GM19452 (cell line): ENCODE measurements around the gene ABHD17A.

Experiments used
- ATAC-seq: cut with Tn5 transposase; IDR thresholded peaks from one replicate; pipeline ENCODE4 v1.9.1; 2021; ENCODE audit not compliant: unreplicated experiment

Gene ABHD17A

DNA sequence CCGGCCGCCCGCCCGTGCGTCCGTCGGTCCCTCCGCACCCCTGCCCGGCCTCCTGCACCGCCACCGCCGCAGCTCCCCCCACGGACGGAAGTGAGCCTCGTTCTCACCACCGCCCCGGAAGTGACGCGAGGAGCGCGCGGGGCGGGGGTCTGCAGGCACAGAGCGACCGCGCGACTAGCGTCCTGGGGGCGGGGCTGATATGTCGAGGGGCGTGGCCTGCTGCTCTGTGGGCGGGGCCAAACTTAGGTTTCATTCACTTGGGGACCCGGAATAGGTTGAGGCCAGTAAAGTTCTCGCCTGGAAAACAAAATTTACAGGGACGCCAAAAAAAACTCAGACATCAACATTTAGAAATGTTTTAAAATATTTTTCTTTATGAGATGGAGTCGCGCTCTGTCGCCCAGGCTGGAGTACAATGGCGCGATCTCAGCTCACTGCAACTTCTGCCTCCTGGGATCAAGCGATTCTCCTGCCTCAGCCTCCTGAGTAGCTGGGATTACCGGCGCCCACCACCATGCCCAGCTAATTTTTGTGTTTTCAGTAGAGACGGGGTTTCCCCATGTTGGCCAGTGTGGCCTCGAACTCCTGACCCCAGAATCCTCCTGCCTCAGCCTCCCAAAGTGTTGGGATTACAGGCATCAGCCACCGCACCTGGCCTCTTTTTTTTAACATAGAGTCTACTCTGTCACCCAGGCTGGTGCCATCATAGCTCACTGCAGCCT is at the start of gene ABHD17A:
TSS of gene ABHD17A (minus strand) at position 99 of the 722 bp plus-strand sequence. CDS start 3,930 bp downstream, outside the sequence.
- peak; percentile 77 for ATAC-seq

DNA sequence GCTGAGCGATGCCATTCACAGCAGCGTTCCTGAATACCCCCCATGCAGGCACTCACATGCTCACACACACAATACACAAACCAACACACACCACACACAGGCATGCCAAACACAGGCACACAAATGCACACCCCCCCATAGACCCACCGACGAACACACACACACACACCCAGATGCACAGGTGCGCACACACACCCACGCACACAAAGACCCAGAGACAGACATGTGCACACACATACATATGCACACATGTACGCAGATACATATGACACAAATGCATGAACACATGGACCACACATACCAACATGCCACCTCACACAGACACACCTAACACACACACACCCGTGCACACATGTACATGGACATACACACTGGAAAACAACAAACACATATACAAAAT is 48.6 kb upstream of the ABHD17A start:
- no peak for ATAC-seq

DNA sequence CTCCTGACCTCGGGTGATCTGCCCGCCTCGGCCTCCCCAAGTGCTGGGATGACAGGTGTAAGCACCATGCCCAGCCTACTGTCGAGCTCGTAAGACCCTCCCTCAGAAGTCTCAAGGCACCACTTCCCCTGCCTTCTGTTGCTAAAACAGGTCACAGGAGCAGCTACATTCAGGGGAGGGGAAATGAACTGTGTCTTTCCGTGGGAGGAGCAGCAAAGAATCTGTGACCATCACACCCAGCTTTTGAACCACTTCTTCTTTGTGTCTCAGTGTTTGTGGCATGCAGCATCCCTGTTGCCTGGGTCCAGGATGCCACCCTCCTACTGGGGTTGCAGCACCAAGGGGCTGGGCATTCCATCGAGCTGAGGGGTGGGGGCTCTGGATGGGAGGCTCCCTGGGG is 47.9 kb upstream of the ABHD17A start:
- no peak for ATAC-seq

DNA sequence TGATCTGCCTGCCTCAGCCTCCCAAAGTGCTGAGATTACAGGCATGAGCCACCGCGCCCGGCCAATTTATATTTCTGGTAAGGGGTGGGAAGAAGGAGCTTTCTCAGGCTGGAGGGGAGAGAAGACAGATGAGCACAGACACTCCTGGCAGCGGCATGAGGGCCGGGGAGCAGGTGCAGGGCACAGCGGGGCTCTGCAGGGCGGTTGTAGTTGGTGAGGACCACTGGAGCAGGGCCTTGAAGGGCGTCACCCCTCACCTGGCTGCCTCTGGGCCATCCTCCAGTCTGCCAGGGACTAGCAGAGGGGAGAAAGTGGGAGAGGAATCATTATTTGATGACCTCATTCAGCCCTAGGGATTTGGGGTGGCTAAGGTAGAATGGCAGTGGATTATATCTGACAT is 47.1 kb upstream of the ABHD17A start:
- ATAC-seq, result no peak

DNA sequence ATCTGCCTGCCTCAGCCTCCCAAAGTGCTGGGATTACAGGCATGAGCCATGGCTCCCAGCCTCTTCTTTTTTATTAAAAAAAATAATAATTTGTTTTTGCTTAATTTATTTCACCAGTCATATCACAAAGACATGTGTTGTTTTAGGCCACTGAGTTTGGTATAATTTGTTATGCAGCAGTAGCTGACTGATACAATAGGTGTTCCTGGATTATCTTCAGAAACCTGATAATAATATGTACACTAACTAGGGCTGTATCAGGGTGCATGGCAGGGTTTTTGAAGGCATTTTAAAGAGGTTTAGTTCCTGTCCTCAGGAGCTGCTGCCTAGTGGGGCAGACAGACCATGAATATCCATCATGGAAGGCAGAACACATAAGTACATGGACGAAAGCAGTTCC is 46.1 kb upstream of the ABHD17A start:
- no peak for ATAC-seq

DNA sequence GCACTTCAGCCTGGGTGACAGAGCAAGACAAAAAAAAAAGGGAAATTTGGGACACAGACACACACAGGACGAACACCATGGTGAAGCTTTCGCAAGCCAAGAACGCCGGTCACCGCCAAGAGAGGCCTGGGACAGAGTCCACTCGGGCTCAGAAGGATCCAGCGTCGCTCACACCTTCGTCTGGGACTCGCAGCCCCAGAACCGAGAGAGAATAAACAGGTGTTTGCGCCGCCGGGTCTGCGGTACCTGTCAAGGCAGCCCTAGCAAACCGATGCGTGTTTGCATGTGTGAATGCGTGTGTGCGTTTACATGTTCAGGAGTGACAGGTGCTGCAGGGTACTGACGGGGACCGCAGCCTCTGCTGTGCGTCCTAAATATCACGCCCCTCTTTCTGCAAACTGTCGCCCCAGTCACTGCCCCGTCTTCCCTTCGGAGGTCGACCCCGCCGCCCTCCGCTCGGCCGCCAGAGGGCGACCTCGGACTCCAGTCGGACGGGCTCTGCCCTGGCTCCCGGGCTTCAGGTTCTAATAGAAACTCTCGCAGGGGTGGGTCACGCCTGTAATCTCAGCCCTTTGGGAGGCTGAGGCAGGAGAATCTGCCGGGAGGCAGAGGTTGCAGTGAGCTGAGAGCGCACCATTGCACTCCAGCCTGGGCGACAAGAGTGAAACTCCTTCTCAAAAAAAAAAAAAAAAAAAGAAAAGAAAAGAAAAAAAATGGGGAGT is 43.9 kb upstream of the ABHD17A start:
- ATAC-seq, result peak; percentile 67

DNA sequence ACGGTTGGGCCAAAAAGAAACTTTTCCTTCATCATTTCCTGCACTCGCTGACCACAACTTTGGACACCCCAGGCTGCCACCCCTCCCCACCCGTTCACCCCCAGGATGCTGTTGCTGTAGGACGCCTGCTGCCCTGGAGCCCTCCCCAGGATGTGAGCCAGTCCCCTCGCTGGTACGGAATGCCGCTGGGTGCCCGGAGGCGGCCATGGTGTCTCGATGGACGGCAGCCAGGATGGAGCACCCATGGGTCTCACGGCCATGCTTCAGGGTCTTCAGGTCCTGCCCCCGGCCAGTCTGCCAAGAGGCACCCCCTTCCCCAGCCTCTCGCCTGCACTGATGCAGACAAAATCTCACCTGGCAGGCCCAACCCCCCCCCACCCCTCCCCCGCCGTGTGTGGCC is 40.2 kb upstream of the ABHD17A start:
- no peak for ATAC-seq

DNA sequence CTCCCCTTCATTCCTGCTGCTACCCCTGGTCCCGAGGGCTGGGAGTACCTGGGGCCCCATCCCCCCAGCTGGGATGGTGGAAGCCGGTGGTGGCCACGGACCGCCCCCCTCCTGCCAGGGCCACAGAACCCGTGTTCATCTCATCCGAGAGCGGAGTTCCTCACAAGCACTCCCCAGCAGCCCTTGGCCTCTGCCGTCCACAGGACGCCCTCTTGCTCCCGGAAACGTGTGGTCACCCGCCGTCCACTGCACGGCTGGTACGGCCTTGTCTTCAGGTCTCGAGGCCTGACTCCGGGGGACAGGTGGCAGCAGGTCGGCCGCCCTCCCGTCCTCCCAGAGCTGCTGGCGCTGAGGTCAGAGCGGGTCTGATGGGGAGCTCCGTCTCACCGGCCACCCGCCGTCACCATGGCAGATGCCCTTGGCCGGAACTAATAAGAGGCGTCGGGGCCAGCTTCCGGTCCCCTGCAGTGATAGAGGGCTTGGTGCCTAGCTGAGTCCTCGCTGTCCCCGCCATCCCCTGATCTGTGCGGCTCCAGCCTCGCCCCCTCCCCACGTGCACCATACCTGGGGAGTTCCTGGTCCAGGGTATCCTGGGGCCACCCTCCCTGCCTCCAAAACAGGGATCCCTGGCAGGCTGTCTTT is 39.1 kb upstream of the ABHD17A start:
- no peak for ATAC-seq

DNA sequence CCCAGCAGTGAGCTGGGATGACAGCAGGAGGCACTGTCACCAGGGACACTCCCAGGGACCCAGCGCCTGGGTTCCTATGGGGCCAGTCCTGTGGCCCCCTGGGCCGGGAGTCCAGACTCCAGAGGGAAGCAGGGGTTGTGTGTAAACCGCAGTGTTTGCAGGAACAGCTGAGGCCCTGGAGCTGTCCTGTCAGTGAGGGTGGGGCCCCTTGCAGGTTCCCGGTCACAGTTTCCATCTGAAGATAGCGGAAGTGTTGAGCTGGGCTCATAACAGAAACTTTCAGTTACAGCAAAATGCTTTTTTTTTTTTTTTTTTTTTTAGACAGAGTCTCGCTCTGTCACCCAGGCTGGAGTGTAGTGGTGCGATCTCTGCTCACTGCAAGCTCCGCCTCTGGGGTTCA is 38.0 kb upstream of the ABHD17A start:
- no peak for ATAC-seq

DNA sequence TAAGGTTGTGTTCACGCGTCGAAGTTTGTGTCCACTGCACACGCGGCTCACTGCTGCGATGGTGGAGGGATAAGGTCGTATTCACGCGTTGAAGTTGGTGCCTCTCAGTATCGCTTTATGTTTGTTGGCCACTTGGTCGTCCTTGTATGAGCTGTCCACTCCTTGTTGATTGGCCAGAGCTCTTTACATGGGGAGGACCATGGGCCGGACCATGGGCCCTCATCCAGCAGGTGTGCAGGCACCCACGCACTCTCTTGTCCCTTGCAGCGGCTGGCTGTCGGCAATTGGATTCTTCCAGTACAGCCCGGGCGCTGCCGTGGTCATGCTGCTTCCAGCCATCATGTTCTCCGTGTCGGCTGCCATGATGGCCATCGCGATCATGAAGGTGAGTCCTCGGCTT is 37.5 kb upstream of the ABHD17A start:
- ATAC-seq, result no peak

DNA sequence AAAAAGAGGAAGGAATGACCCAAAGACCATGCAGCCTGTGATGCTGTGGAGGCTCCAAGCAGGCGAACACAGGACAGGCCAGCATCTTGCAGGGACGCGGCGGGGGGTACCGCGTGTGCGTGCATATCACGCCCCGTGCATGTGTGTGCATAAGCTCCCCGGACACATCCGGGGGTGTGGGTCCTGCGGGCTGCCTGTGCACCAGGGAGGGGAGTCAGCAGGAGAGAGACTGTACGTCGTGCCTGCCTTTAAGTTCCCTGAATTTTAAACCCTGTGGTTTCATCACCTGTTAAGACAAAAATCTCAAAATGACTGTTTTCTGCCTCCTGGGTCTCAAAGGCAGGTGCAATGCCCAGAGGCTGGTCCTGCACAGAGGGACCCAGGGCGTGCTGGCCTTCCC is 36.5 kb upstream of the ABHD17A start:
- ATAC-seq, result no peak

DNA sequence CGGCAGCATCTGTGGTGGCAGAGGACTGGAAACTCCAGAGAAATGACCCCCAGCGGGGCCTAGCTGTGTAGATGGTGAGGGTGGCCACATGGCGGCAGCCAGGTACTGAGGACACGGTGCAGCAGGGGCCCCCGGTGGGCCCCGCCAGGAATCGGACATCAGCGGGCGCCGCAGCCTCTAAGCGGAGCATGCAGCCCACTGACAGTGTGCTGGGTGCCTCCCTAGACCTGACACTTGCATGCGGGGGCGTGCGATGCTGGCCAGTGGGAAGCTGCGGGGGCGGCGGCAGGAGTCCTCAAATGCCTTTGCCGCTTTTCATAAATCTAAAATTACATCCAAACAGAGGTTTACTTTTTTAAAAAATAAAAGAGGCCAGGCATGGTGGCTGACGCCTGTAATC is 36.0 kb upstream of the ABHD17A start:
- no peak for ATAC-seq

DNA sequence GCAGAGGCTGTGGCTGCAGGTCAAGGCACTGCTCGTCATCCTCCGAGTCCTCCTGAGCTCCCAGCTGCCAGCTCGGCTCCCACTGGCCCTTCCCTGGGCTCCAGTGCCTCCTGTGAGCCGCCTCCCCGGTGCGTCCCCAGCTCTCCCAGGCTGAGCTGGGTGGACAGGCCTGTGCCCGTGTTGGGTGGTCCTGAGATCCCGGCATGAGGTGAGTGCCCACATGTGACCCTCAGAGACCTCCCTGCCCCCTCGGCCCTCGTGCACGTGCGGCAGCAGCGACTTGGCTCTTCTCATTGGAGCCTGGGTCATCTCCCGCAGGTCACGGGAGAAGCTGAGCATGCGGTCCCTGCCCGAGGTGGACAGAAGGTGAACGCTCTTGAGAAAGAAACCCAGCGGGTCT is 35.3 kb upstream of the ABHD17A start:
- ATAC-seq, result no peak

DNA sequence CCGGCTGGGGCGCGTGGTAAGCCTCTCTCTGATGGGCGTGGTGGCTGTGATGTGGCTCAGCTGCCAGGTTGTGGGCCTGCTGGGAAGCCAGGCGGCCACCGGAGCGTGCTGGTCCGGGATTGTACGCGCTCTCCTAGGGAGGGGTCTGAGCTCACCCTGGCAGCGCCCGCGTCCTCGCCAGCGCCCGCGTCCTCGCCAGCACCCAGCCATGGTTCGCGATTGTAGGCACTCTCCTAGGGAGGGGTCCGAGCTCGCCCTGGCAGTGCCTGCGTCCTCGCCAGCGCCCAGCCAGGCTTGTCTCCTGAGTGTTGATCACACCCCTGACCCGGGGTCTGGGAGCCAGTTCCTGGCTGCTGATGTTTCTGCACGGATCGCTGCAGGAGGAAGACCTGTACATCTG is 33.7 kb upstream of the ABHD17A start:
- no peak for ATAC-seq

DNA sequence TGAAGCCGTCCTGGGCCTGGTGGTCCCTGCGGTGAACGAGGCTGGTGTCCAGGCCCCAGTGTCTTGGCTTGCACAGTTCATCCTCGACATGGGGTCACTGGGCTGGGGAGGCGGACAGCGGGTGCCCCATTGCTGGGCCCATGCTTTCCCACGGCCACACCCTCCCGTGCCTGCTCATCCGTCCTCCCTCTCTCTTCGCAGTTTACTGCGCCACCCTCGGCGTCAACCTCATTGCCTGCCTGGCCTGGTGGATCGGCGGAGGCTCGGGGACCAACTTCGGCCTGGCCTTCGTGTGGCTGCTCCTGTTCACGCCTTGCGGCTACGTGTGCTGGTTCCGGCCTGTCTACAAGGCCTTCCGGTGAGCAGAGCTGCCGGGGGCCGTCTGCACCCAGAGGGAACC is 32.6 kb upstream of the ABHD17A start:
- no peak for ATAC-seq

DNA sequence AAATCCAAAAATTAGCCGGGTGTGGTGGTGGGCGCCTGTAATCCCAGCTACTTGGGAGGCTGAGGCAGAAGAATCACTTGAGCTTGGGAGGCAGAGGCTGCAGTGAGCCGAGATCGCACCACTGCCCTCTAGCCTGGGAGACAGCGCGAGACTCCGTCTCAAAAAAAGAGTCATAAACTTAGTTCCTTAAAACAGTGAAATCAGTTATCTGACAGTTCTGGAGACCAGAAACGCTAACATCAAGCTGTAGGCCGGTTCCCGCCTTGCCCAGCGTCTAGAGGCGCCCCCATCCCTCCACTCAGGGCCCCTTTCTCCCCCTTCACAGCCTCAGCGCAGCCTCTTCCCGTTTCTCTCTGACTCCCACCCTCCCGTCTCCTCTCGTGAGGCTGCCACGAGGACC is 31.9 kb upstream of the ABHD17A start:
- no peak for ATAC-seq

DNA sequence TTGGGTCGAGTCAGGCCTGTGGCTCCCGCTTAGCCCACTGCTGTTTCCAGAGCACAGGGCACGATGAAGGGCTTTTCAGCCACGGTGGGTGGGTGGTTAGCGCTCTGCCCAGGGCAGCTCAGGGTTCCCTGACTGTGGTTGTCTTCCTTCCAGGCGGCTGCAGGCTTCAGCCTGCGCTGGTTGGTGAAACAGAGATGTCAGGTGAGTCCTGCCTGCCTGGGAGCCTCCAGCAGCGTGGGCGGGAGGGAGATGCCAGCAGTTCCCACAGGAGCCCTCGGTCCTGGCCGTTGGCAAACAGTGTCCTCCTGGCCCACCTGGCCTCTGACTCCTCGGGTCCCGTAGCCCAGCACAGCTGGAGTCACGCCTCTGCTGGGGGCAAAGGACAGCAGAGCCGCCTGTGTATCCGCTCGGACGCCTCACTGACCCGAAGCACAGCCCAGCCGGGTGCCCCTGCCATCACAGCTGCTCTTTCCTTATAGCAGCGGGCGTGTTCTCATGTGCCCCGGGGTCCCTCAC is 29.6 kb upstream of the ABHD17A start:
- no peak for ATAC-seq

DNA sequence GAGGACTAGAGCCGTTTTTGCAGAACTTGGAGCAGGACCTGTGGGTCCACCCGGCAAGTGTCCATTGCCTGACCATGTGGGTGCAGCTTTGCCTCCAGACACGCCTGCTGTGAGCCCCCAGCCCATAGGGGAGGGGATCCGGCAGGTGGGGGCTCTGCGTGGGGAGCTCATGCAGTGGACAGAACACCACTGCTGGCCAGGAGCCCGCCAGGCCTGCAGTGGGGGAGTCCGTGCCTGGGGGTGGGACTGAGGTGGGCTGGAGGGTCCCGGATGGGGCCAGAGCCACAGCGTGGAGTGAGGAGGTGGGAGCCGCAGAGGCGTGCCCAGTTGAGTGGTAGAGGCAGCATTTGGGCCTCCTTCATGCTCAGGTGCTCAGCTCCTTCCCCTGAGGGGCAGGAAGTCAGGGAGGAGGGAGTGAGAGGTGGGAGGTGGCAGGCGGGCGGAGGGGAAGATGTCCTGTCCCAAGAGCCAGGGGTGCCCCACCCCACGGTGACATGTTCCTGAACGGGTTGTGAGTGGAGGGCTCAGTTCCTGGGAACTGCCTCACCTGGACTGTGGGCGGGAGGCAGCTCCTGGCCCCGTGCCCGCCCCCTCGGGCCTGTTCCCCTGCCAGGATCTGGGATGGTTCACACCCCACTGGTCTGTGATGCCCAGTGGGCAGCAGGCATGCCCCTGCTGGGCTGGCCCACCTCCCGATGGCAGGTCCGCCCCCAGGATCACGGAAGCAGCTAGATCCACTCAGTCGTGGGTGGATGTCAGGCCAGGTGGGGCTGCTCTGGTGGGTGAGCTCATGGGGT is 28.7 kb upstream of the ABHD17A start:
- ATAC-seq, result no peak

DNA sequence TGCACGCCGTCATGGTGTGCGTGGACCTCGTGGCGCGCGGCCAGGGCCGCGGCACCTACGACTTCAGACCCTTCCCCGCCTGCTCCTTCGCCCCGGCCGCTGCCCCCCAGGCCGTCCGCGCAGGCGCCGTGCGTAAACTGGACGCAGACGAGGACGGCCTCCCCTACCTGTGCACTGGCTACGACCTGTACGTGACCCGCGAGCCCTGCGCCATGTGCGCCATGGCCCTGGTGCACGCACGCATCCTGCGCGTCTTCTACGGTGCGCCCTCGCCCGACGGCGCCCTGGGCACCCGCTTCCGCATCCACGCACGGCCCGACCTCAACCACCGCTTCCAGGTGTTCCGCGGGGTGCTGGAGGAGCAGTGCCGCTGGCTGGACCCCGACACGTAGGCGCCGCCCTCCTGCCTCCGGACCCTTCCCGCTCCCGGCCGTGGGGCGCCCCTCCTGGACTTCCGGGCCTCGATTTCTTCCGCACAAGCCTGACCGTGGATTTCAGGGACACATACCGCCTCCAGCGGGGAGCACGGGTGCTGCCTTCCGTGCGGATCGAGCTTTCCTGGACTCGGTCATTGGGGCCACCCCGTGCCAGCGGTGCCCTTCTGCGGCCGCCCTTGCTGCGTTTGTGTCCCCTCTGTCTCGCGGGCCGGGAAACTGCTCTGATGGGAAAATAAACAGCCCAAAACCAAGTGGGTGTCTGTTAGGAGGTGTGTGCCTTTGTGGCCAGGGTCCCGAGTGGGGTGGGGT is 27.6 kb upstream of the ABHD17A start:
- no peak for ATAC-seq

DNA sequence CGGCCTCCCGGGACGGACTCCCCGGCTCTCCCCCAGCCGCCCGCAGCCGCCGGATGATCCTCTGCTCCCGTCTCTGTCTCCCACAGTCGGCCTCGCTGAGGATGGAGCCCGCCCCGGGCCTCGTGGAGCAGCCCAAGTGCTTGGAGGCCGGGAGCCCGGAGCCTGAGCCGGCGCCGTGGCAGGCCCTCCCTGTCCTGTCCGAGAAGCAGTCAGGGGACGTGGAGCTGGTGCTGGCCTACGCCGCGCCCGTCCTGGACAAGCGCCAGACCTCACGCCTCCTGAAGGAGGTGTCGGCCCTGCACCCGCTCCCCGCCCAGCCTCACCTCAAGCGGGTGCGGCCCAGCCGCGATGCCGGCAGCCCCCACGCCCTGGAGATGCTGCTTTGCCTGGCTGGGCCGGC is 26.7 kb upstream of the ABHD17A start:
- ATAC-seq, result no peak

DNA sequence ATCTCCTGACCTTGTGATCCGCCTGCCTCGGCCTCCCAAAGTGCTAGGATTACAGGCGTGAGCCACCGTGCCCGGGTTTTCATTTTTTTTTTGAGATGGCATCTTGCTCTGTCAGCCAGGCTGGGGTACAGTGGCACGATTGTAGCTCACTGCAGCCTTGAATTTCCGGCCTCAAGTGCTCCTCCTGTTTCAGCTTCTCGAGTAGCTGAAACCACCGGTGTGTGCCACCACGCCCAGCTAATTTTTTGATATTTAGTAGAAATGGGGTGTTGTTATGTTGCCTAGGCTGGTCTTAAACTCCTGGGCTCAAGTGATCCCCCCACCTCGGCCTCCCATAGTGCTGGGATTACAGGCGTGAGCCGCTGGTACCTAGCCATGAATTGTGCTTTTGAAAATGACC is 25.8 kb upstream of the ABHD17A start:
- ATAC-seq, result no peak
